ENCODE results near the gene GTPBP4. TPM values are rescaled to one million over a fixed set of nuclear protein-coding genes. Genes with fewer than 3 reads are reported as not detected.

GTPBP4 gene
- total and polyA plus RNA-seq, 5 donors, result 16.8 to 29.8 (median 26.2) TPM

GRCh38 chr10:978826-979421, 9.3 kb upstream of the GTPBP4 start:
- peaks cover 2% of the 10 kb centered on the region for H3K4me1 ChIP-seq (ENCODE audit: control insufficient read depth, insufficient read depth, low read length)
- no peak for DNase-seq
- intact Hi-C loops (cut with DNase I), result no loop called here
- H3K27ac ChIP-seq (ENCODE audit: low read length), result no peak overlapping the region
- no peak overlapping the region for H3K4me3 ChIP-seq (ENCODE audit: low read length)
- no peak for ATAC-seq
- 94% methylated on average over 2 of the region's 2 CpGs for WGBS
- H3K9me3 ChIP-seq (ENCODE audit: control insufficient read depth, low read length), result no peaks in the 10 kb centered on the region
- H3K27me3 ChIP-seq (ENCODE audit: control insufficient read depth, insufficient read depth), result no peaks in the 10 kb centered on the region

- DNase-seq (no peak), ATAC-seq (no peak)
- WGBS, result 98% methylated on average over 5 of the region's 5 CpGs
- Histone ChIP-seq H3K9me3 (ENCODE audit: control insufficient read depth, low read length) (no peaks in the 10 kb centered on the region), H3K4me3 (ENCODE audit: low read length) (no peak overlapping the region), H3K27me3 (ENCODE audit: control insufficient read depth, insufficient read depth) (no peaks in the 10 kb centered on the region), H3K27ac (ENCODE audit: low read length) (no peak overlapping the region), H3K4me1 (ENCODE audit: control insufficient read depth, insufficient read depth, low read length) (peaks cover 2% of the 10 kb centered on the region)
- intact Hi-C loops (cut with DNase I), result loop anchor here in 1 of 4 donors (10.0 kb wide), 1 partner anchor 46 kb away; the partner anchor contains the start of gene LARP4B
Measured at GRCh38 chr10:980468-981093, 7.7 kb upstream of the GTPBP4 start.

- no peak overlapping the region for H3K4me3 ChIP-seq (ENCODE audit: low read length)
- intact Hi-C loops (cut with DNase I), result loop anchor here in 1 of 4 donors (10.0 kb wide), 1 partner anchor 49 kb away; the partner anchor contains the start of gene LARP4B
- 93% methylated on average over 6 of the region's 6 CpGs for WGBS
- ATAC-seq (no peak), DNase-seq (no peak)
- H3K4me1 ChIP-seq (ENCODE audit: control insufficient read depth, insufficient read depth, low read length), result peaks cover 4% of the 10 kb centered on the region
- H3K9me3 ChIP-seq (ENCODE audit: control insufficient read depth, low read length), result no peaks in the 10 kb centered on the region
- no peak overlapping the region for H3K27ac ChIP-seq (ENCODE audit: low read length)
- H3K27me3 ChIP-seq (ENCODE audit: control insufficient read depth, insufficient read depth), result no peaks in the 10 kb centered on the region
Measured at GRCh38 chr10:983401-983800, 4.8 kb upstream of the GTPBP4 start.

DNA sequence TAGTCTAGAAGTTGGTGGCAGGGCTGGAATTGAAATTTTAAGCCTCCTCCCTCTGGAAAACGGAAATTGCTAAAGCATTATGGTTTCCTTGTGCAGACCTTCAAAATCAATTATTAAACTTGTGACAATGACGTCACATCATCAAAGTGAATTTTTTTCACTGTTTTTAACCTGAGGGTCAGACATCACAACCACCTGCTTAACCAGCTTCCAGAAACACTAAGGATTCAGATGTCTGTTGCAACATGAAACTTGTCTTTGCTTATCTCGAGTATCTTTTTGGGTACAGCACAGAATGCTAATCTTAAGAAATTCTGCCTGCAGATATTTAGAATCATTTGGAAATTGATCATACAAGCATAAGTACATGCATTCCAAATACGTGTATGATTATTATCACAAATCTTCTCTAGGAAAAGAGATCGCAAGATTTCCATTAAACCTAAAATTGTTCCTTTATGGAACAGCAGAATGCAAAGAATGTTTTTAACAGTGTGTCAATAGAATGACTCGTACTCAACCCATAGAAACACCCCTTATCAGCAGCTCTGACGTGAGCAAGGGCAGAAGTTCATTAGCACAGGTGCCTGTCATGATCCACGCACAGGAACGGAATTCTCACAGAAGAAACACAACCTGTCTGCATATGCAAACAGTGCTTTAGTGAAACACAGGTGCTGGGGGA, 4.1 kb upstream of the GTPBP4 start:
- ATAC-seq (no peak), DNase-seq (no peak)
- Histone ChIP-seq H3K27me3 (ENCODE audit: control insufficient read depth, insufficient read depth) (no peaks in the 10 kb centered on the region), H3K9me3 (ENCODE audit: control insufficient read depth, low read length) (no peaks in the 10 kb centered on the region), H3K27ac (ENCODE audit: low read length) (no peak overlapping the region), H3K4me3 (ENCODE audit: low read length) (no peak overlapping the region), H3K4me1 (ENCODE audit: control insufficient read depth, insufficient read depth, low read length) (peaks cover 4% of the 10 kb centered on the region)
- 80% methylated on average over 9 of the region's 9 CpGs for WGBS
- intact Hi-C loops (cut with DNase I), result loop anchor here in 1 of 4 donors (10.0 kb wide), 1 partner anchor 49 kb away; the partner anchor contains the start of gene LARP4B

GRCh38 chr10:985361-985760, 2.9 kb upstream of the GTPBP4 start:
- H3K4me1 ChIP-seq (ENCODE audit: control insufficient read depth, insufficient read depth, low read length), result peaks cover 10% of the 10 kb centered on the region
- WGBS, result 88% methylated on average over 2 of the region's 2 CpGs
- no peaks in the 10 kb centered on the region for H3K27me3 ChIP-seq (ENCODE audit: control insufficient read depth, insufficient read depth)
- ATAC-seq (no peak), DNase-seq (no peak)
- no peaks in the 10 kb centered on the region for H3K9me3 ChIP-seq (ENCODE audit: control insufficient read depth, low read length)
- no peak overlapping the region for H3K4me3 ChIP-seq (ENCODE audit: low read length)
- intact Hi-C loops (cut with DNase I), result loop anchor here in 1 of 4 donors (10.0 kb wide), 1 partner anchor 51 kb away; the partner anchor contains the start of gene LARP4B
- H3K27ac ChIP-seq (ENCODE audit: low read length), result no peak overlapping the region

- WGBS, result 84% methylated on average over 7 of the region's 7 CpGs
- DNase-seq, result no peak
- Histone ChIP-seq H3K9me3 (ENCODE audit: control insufficient read depth, low read length) (no peaks in the 10 kb centered on the region), H3K4me1 (ENCODE audit: control insufficient read depth, insufficient read depth, low read length) (peaks cover 10% of the 10 kb centered on the region), H3K27me3 (ENCODE audit: control insufficient read depth, insufficient read depth) (no peaks in the 10 kb centered on the region), H3K4me3 (ENCODE audit: low read length) (no peak overlapping the region), H3K27ac (ENCODE audit: low read length) (no peak overlapping the region)
- no peak for ATAC-seq
- intact Hi-C loops (cut with DNase I), result loop anchor here in 1 of 4 donors (10.0 kb wide), 1 partner anchor 51 kb away; the partner anchor contains the start of gene LARP4B
Measured at GRCh38 chr10:986137-986825, 2.0 kb upstream of the GTPBP4 start.

DNA sequence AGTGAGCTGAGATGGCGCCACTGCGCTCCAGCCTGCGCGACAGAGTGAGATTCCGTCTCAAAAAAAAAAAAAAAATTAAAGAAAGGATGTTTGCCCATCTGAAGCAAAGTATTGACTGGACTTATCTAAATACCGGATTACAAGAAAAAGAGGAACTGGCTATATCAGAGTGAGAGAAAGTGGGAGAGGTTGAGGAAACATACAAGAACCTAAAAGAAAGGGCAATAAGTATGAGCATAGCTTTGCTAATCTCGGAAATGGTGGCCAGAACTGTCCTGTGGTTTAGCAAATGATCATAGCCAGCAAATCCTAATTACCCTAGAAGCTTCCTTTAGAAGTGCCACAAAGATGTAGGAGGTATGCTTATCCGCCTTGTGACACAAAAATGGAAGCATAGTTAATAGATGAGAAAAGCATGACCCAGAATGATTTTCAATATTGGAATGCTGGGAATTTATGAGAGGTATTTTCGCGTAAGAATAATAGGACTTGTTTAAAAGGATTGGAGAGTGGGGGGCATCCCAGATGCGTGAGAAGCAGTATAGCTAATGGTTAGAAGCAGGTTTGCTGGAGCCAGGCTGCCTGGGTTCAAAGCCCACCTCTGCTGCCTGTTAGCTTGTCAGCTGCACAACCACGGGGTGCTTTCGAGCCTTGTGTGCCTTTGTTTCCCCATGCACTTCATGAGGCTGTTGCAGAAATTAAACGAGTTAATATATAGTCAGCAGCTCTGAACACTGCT, 1.2 kb upstream of the GTPBP4 start:
- ATAC-seq, result no peak
- Histone ChIP-seq H3K9me3 (ENCODE audit: control insufficient read depth, low read length) (no peaks in the 10 kb centered on the region), H3K4me1 (ENCODE audit: control insufficient read depth, insufficient read depth, low read length) (peaks cover 10% of the 10 kb centered on the region), H3K27ac (ENCODE audit: low read length) (peak overlapping the region; percentile 59), H3K4me3 (ENCODE audit: low read length) (peak overlapping the region; percentile 83), H3K27me3 (ENCODE audit: control insufficient read depth, insufficient read depth) (no peaks in the 10 kb centered on the region)
- intact Hi-C loops (cut with DNase I), result loop anchor here in 1 of 4 donors (10.0 kb wide), 1 partner anchor 52 kb away; the partner anchor contains the start of gene LARP4B
- no peak for DNase-seq
- WGBS, result 75% methylated on average over 14 of the region's 14 CpGs

DNA sequence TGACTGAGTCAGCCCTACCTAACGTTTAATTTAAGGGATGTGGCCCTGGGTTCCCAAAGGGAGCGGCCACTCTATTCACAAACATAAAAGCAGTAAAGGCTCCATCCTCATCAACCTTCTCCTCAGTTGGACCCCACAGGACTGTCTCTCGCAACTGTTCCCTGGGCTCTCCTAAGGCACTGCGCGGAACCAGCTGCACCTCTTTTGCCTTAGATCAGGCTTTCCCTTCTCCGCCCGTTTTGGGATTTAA, 689 bp upstream of the GTPBP4 start:
- ATAC-seq (no peak), DNase-seq (no peak)
- no peaks in the 10 kb centered on the region for H3K9me3 ChIP-seq (ENCODE audit: control insufficient read depth, low read length)
- 6% methylated on average over 7 of the region's 7 CpGs for whole genome bisulfite sequencing
- intact Hi-C loops (cut with DNase I), result loop anchor here in 1 of 4 donors (10.0 kb wide), 1 partner anchor 53 kb away; the partner anchor contains the start of gene LARP4B
- peaks cover 10% of the 10 kb centered on the region for H3K4me1 ChIP-seq (ENCODE audit: control insufficient read depth, insufficient read depth, low read length)
- H3K27me3 ChIP-seq (ENCODE audit: control insufficient read depth, insufficient read depth), result no peaks in the 10 kb centered on the region
- peak overlapping the region; percentile 83 for H3K4me3 ChIP-seq (ENCODE audit: low read length)
- H3K27ac ChIP-seq (ENCODE audit: low read length), result peak overlapping the region; percentile 59

DNA sequence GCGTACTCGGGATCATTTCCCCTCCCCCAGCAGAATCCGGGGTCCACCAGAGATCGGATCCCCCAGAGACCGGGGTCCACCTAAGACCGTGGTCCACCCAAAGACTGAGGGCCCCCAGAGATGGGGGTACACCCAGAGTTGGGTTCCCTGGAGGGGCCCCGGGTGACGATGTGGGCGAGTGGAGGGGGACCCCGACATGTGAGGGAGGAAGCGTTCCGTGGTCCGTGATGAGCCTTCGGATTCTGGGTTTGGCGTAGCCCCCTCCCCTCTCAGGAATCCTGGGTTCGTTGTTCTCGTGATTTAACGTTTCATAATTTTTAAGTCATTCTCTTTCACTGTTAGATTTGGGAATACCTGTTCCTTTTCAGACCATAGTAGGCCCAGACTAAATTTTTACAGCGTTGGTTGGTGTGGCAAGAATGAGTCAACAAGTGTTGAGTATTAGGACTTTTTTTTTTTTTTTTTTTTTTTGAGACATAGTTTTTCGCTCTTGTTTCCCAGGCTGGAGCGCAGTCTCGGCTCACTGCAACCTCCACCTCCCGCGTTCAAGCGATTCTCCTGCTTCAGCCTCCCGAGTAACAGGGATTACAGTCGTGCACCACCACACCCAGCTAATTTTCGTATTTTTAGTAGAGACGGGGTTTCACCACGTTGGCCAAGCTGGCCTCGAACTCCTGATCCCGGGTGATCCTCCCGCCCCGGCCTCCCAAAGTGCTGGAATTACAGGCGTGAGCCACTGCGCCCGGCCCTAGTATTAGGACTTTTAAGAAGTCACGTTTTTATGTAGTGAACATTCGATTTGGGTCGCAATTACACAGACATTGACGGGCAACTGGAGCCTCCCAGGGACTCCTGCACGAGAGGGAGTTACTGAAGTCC, 672 bp downstream of the GTPBP4 start:
- peaks cover 8% of the 10 kb centered on the region for H3K4me1 ChIP-seq (ENCODE audit: control insufficient read depth, insufficient read depth, low read length)
- 30% methylated on average over 42 of the region's 42 CpGs for WGBS
- intact Hi-C loops (cut with DNase I), result loop anchor here in 1 of 4 donors (10.0 kb wide), 1 partner anchor 54 kb away; the partner anchor contains the start of gene LARP4B
- peak overlapping the region; percentile 8 for H3K27ac ChIP-seq (ENCODE audit: low read length)
- H3K27me3 ChIP-seq (ENCODE audit: control insufficient read depth, insufficient read depth), result no peaks in the 10 kb centered on the region
- H3K4me3 ChIP-seq (ENCODE audit: low read length), result peak overlapping the region; percentile 83
- DNase-seq (no peak), ATAC-seq (no peak)
- no peaks in the 10 kb centered on the region for H3K9me3 ChIP-seq (ENCODE audit: control insufficient read depth, low read length)

GRCh38 chr10:990808-991207, 2.6 kb downstream of the GTPBP4 start:
- Histone ChIP-seq H3K27me3 (ENCODE audit: control insufficient read depth, insufficient read depth) (no peaks in the 10 kb centered on the region), H3K9me3 (ENCODE audit: control insufficient read depth, low read length) (no peaks in the 10 kb centered on the region), H3K4me1 (ENCODE audit: control insufficient read depth, insufficient read depth, low read length) (peaks cover 8% of the 10 kb centered on the region), H3K27ac (ENCODE audit: low read length) (no peak overlapping the region), H3K4me3 (ENCODE audit: low read length) (no peak overlapping the region)
- intact Hi-C loops (cut with DNase I), result no loop called here
- no peak for ATAC-seq
- WGBS, result 92% methylated on average over 6 of the region's 6 CpGs
- DNase-seq, result no peak

Data from right cardiac atrium (tissue), 5 donors.